HepG2 (cell line): Measurements from ENCODE around the gene B9D2. TPM values are rescaled to one million over a fixed set of nuclear protein-coding genes. Genes with fewer than 3 reads are reported as not detected.
A peak's percentile ranks its signal among the peaks of the same experiment; 100 is the strongest.

Experiments
- HOXA3 ChIP-seq: sonication (generic); formaldehyde crosslinking; IDR thresholded peaks from 2 replicates; pipeline ENCODE4 v1.5.0; 2020; ENCODE audit warnings: missing genetic modification reagents
- MEIS1 ChIP-seq: sonication (generic); formaldehyde crosslinking; IDR thresholded peaks from 2 replicates; pipeline ENCODE4 v1.9.0; 2021; ENCODE audit warnings: mild to moderate bottlenecking, missing genetic modification reagents, moderate library complexity, borderline replicate concordance
- RAD51 ChIP-seq: fragments of 450-650 bp; IDR thresholded peaks from 2 replicates; pipeline ENCODE4 v1.6.1; 2016; ENCODE audit warnings: borderline replicate concordance
- RARG ChIP-seq: sonication (generic); formaldehyde crosslinking; IDR thresholded peaks from 2 replicates; pipeline ENCODE4 v1.4.0; 2020; ENCODE audit warnings: low read depth, mild to moderate bottlenecking, missing genetic modification reagents
- SIN3A ChIP-seq: IDR thresholded peaks from 2 replicates; pipeline ENCODE4 v1.6.1; 2011; ENCODE audit warnings: low read depth, mild to moderate bottlenecking, control low read depth, low read length, borderline replicate concordance
- SKI ChIP-seq: fragments of 450-650 bp; IDR thresholded peaks from one replicate; pipeline ENCODE4 v1.6.1; 2018; ENCODE audit warnings: mild to moderate bottlenecking; ENCODE audit not compliant: partially characterized antibody
- SOX13 ChIP-seq, 3 experiments: fragments of 450-650 bp in 1 of 3; sonication (generic) in 1 of 3; formaldehyde crosslinking in 1 of 3; IDR thresholded peaks in 2 of 3; conservative IDR thresholded peaks in 1 of 3; 2 replicates each; pipeline versions ENCODE4 v1.5.0 to v1.6.1; 2016 to 2020; ENCODE audit warnings: antibody characterized with exemption in 1 of 3, mild to moderate bottlenecking in 1 of 3, missing compliant biosample characterization in 1 of 3, missing genetic modification reagents in 1 of 3, moderate library complexity in 1 of 3
- SOX5 ChIP-seq: IDR thresholded peaks from 2 replicates; pipeline ENCODE4 v1.6.1; 2016; ENCODE audit warnings: borderline replicate concordance
- ZBTB7A ChIP-seq: sonication (generic); formaldehyde crosslinking; IDR thresholded peaks from 2 replicates; pipeline ENCODE4 v1.8.0; 2022; ENCODE audit warnings: mild to moderate bottlenecking, missing genetic modification reagents
- ZFP62 ChIP-seq: sonication (generic); formaldehyde crosslinking; IDR thresholded peaks from 2 replicates; pipeline ENCODE4 v1.4.0; 2020; ENCODE audit warnings: missing genetic modification reagents
- ZNF746 ChIP-seq: sonication (generic); formaldehyde crosslinking; IDR thresholded peaks from 2 replicates; pipeline ENCODE4 v1.8.0; 2022; ENCODE audit warnings: mild to moderate bottlenecking, missing genetic modification reagents
- ZNF839 ChIP-seq: sonication (generic); formaldehyde crosslinking; IDR thresholded peaks from 2 replicates; pipeline ENCODE4 v1.4.0; 2020; ENCODE audit warnings: missing genetic modification reagents, mild to moderate bottlenecking, borderline replicate concordance
- polyA plus RNA-seq, 8 experiments: library from polyadenylated mRNA; depleted of rRNA in 3 of 8; stranded (reverse) in 7 of 8; unstranded in 1 of 8; fragments of >200 nt; fragmentation: Illumina TruSeq in 4 of 8; extraction: Trizol in 4 of 8; gene quantifications; 2 replicates each; pipeline versions ENCODE4 v1.2.1 to v1.2.3, GENCODE V29; 2011 to 2016; ENCODE audit warnings: low read depth in 4 of 8, missing spikeins in 1 of 8, mixed read lengths in 1 of 8; ENCODE audit not compliant: insufficient read depth in 1 of 8
- total RNA-seq, 5 experiments: library from RNA; depleted of rRNA; stranded (reverse); fragments of >200 nt; fragmentation: Illumina TruSeq; extraction: Trizol; gene quantifications; 2 replicates each; pipeline ENCODE4 v1.2.3, GENCODE V29; 2016; ENCODE audit warnings: low read depth in 1 of 5
- TF ChIP-seq, protein P1 (sequence below): sonication (generic); formaldehyde crosslinking; IDR thresholded peaks from 2 replicates; pipeline ENCODE4 v1.4.0; 2020; ENCODE audit warnings: mild to moderate bottlenecking, missing genetic modification reagents
- TF ChIP-seq, protein P2 (sequence below): sonication (generic); formaldehyde crosslinking; IDR thresholded peaks from 2 replicates; pipeline ENCODE4 v1.5.0; 2020; ENCODE audit warnings: mild to moderate bottlenecking, missing genetic modification reagents, borderline replicate concordance
- TF ChIP-seq, protein P3 (sequence below), 2 experiments: sonication (generic) in 1 of 2; formaldehyde crosslinking in 1 of 2; IDR thresholded peaks; 2 replicates each; pipeline versions ENCODE4 v1.4.0 to v1.6.1; 2018 to 2020; ENCODE audit warnings: missing genetic modification reagents in 2 of 2, borderline replicate concordance in 1 of 2, low read depth in 1 of 2, mild to moderate bottlenecking in 1 of 2, missing biosample characterization in 1 of 2
- TF ChIP-seq, protein P4 (sequence below): sonication (generic); formaldehyde crosslinking; IDR thresholded peaks from 2 replicates; pipeline ENCODE4 v1.8.0; 2022; ENCODE audit warnings: missing genetic modification reagents, mild to moderate bottlenecking, moderate library complexity, borderline replicate concordance

B9D2 gene
- total and polyA plus RNA-seq, 2 of the 13 experiments (the other 11 are each of a cell fraction or from before 2014, with no cell fraction given): 3.1 to 4.4 TPM

DNA sequence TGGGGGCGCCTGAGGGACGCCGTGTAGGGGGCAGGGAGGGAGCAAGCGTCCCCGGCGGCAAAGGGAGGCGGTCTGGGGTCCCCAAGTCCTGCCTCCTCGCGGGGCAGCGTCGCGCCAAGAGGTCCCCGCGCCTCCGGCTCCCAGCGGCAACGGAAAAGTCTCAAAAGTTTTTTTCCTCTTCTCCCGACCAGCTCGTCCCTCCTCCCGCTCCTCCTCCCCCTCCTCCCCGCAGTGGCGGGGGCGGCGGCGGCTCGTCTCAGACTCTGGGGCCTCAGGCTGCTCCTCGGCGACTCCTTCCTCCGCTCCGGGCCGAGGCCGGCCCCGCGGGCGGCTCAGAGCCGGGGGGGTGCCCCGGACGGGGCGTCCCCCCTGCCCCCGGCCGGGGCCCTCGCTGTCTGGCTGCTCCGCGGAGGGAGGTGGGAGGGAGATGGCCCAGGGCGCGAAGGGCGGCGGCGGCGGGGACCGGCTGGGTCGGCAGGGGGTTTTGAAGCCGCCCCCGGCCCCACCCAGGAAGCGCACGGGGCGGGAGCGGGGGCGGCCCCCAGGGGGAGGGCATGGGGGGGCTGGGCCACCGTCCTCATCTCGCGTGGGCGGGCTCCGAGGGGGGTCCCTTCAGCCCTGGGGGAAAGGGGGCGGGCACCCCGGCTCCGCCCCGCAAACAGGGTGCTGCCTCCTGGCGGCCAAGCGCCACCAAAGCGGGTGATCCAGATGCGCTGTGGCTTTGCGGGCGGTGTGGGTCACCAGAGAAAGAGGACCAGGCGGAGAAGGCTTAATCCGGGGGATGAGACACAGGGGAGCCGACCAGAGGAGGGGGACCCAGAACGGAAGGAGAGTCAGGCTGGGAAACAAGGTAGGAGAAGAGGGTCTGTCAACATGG, 10.2 kb downstream of the B9D2 start, which contains the start of gene TGFB1 (continued):
- no peak for TF ChIP-seq ZNF839 (CRISPR knock-in tag)
- TF ChIP-seq ZBTB7A (CRISPR knock-in tag): peak; percentile 55; the same call in 1 of the 2 replicates
- no peak for TF ChIP-seq ZFP62 (CRISPR knock-in tag)
- TF ChIP-seq, protein P1, sequence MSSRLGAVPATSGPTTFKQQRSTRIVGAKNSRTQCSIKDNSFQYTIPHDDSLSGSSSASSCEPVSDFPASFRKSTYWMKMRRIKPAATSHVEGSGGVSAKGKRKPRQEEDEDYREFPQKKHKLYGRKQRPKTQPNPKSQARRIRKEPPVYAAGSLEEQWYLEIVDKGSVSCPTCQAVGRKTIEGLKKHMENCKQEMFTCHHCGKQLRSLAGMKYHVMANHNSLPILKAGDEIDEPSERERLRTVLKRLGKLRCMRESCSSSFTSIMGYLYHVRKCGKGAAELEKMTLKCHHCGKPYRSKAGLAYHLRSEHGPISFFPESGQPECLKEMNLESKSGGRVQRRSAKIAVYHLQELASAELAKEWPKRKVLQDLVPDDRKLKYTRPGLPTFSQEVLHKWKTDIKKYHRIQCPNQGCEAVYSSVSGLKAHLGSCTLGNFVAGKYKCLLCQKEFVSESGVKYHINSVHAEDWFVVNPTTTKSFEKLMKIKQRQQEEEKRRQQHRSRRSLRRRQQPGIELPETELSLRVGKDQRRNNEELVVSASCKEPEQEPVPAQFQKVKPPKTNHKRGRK (CRISPR knock-in tag): 0 out of 2 replicates have a peak, but pooled peaks have one; percentile 13
- TF ChIP-seq, protein P2, sequence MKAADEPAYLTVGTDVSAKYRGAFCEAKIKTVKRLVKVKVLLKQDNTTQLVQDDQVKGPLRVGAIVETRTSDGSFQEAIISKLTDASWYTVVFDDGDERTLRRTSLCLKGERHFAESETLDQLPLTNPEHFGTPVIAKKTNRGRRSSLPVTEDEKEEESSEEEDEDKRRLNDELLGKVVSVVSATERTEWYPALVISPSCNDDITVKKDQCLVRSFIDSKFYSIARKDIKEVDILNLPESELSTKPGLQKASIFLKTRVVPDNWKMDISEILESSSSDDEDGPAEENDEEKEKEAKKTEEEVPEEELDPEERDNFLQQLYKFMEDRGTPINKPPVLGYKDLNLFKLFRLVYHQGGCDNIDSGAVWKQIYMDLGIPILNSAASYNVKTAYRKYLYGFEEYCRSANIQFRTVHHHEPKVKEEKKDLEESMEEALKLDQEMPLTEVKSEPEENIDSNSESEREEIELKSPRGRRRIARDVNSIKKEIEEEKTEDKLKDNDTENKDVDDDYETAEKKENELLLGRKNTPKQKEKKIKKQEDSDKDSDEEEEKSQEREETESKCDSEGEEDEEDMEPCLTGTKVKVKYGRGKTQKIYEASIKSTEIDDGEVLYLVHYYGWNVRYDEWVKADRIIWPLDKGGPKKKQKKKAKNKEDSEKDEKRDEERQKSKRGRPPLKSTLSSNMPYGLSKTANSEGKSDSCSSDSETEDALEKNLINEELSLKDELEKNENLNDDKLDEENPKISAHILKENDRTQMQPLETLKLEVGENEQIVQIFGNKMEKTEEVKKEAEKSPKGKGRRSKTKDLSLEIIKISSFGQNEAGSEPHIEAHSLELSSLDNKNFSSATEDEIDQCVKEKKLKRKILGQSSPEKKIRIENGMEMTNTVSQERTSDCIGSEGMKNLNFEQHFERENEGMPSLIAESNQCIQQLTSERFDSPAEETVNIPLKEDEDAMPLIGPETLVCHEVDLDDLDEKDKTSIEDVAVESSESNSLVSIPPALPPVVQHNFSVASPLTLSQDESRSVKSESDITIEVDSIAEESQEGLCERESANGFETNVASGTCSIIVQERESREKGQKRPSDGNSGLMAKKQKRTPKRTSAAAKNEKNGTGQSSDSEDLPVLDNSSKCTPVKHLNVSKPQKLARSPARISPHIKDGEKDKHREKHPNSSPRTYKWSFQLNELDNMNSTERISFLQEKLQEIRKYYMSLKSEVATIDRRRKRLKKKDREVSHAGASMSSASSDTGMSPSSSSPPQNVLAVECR (CRISPR knock-in tag): peak; percentile 43; the same call in 1 of the 2 replicates
- TF ChIP-seq SKI: peak; percentile 62
- TF ChIP-seq RARG: no peak
- peak; percentile 78; the same call in 1 of the 2 replicates for TF ChIP-seq ZNF746
- TF ChIP-seq MEIS1 (CRISPR knock-in tag): peak; percentile 64; the same call in 1 of the 2 replicates
- peak; percentile 58; the same call in 1 of the 2 replicates for TF ChIP-seq SIN3A
- TF ChIP-seq, protein P3, sequence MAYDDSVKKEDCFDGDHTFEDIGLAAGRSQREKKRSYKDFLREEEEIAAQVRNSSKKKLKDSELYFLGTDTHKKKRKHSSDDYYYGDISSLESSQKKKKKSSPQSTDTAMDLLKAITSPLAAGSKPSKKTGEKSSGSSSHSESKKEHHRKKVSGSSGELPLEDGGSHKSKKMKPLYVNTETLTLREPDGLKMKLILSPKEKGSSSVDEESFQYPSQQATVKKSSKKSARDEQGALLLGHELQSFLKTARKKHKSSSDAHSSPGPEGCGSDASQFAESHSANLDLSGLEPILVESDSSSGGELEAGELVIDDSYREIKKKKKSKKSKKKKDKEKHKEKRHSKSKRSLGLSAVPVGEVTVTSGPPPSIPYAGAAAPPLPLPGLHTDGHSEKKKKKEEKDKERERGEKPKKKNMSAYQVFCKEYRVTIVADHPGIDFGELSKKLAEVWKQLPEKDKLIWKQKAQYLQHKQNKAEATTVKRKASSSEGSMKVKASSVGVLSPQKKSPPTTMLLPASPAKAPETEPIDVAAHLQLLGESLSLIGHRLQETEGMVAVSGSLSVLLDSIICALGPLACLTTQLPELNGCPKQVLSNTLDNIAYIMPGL (CRISPR knock-in tag; IDR thresholded peaks at IDR 0.05; ENCODE audit: borderline replicate concordance in 1 of 2, low read depth in 1 of 2): peak in 1 of 2 experiments; percentile 85; a peak in 3 of 4 replicates
- no peak for TF ChIP-seq SOX13 (IDR thresholded peaks at IDR 0.05)
- peak in 1 of 2 experiments; percentile 29; a peak in 1 of 4 replicates for TF ChIP-seq SOX13 (CRISPR knock-in tag; conservative IDR thresholded peaks at IDR 0.05 in 1 of 2, IDR thresholded peaks at IDR 0.05 in 1 of 2)
- TF ChIP-seq RAD51: no peak
- peak; percentile 37 for TF ChIP-seq SOX5 (CRISPR knock-in tag)
- peak; percentile 22; the same call in 1 of the 2 replicates for TF ChIP-seq HOXA3 (CRISPR knock-in tag)
- TF ChIP-seq, protein P4, sequence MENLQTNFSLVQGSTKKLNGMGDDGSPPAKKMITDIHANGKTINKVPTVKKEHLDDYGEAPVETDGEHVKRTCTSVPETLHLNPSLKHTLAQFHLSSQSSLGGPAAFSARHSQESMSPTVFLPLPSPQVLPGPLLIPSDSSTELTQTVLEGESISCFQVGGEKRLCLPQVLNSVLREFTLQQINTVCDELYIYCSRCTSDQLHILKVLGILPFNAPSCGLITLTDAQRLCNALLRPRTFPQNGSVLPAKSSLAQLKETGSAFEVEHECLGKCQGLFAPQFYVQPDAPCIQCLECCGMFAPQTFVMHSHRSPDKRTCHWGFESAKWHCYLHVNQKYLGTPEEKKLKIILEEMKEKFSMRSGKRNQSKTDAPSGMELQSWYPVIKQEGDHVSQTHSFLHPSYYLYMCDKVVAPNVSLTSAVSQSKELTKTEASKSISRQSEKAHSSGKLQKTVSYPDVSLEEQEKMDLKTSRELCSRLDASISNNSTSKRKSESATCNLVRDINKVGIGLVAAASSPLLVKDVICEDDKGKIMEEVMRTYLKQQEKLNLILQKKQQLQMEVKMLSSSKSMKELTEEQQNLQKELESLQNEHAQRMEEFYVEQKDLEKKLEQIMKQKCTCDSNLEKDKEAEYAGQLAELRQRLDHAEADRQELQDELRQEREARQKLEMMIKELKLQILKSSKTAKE (CRISPR knock-in tag): 0 out of 2 replicates have a peak, but pooled peaks have one; percentile 13
- TF ChIP-seq, all 625 proteins: peak for 101
